UCSD-AML1 (cell line): ENCODE measurements around the gene INAVA.

ENCODE experiments used
- DNase-seq: peaks from one replicate; lab custom pipeline; 2025; ENCODE audit not compliant: unreplicated experiment; lab: John Stamatoyannopoulos, UW

INAVA gene

GRCh38 chr1:200894712-200895442 is at the start of gene INAVA:
Gene INAVA, plus strand, starts transcription at chr1:200894900. Its CDS starts 3,501 bp downstream, at chr1:200898401.
- DNase-seq, result no peak

DNA sequence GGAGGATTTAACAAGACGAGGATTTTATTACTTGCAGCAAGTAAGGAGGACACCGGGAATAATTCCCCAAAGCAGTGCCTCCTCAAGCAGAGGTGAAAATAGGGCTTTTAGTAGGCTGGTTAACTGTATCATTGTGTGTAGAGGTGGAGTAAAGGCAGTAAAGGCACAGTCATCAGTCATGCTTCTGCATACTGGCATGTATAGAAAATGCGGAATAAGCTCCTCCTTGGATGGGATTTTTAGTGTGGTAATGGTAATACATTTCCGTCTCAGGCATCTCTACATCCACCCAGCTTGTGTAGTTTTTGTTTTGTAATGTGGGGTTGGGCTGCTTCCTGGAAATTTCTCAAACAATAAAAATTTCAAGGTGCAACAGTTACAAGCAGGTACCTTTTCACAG is 49.3 kb upstream of the INAVA start:
- DNase-seq, result no peak

- DNase-seq, result no peak
These were observed 48.3 kb upstream of the INAVA start for GRCh38 chr1:200846398-200846797.

DNA sequence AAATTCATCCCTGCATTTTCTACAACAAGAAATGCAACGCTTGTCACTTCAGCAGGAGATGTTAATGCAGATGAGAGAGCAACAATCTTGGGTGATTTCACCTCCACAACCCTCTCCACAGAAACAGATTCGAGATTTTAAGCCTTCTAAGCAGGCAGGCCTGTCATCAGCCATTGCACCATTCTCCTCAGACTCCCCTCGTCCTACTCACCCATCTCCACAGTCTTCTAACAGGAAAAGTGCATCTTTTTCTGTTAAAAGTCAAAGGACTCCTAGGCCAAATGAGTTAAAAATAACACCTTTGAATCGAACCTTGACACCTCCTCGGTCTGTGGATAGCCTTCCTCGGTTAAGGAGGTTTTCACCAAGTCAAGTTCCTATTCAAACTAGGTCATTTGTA is 45.3 kb upstream of the INAVA start:
- no peak for DNase-seq

DNA sequence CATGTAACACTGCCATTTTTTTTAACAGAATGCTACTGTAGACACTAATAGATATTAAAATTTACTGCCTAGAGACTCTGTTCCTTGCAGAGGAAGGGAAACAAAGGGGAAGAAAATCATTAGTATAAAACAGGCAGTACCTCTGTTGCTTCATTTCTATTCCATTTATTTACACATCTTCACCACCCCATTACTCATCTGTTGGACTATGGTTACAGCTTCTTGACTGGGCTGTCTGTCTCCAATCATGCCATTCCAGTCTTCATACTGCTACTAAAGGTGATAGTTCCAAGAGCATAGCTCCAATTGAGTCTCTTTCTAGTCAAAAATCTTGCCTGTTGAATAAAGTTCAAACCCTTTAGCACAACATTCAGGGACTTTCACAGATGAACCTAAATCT is 44.1 kb upstream of the INAVA start:
- DNase-seq, result no peak

DNA sequence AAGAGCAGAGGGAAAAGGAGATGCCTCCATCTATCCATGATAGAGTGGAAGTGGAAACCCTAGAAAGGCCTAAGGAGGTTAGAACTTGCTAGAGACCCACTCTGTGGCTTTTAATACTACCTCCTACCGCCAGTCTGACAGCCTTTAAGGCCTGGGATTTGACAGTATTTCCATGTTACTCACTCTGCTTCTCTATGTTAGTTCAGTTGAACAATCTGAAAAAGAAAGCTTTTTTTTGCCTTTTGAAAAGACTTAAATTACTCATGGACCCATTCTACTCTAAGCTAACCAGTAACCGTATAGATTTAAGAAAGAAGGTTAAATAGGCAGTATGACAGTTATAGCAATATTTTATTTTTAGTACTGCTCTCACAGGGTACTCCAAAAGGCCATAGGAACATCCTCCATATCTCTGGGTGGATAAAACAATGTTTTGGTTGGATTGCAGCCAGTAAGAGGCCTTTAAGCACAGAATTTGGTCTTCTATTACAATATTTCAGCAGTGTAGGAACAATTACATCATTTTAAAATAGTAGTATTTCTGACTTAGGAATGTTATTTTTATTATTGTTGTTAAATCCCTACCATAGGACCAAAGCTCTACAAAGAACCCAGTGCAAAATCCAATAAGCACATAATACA is 37.9 kb upstream of the INAVA start:
- DNase-seq, result no peak

DNA sequence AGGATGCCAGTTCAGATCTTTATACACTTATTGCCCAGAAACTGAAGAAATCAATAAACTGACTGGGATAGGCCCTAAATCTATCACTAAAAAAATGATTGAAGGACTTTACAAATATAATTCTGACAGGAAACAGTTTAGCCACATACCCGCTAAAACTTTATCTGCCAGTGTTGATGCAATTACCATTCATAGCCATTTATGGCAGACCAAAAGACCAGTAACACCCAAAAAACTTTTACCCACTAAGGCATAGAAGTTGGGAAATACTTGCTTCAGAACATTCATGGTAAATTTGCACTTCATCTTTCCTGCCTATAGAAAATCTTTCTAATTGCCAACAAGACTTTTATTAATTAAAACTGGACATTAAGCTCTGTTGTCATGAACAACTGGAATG is 36.9 kb upstream of the INAVA start:
- DNase-seq, result no peak

- no peak for DNase-seq
These were observed 32.6 kb upstream of the INAVA start for GRCh38 chr1:200861937-200862647.

DNA sequence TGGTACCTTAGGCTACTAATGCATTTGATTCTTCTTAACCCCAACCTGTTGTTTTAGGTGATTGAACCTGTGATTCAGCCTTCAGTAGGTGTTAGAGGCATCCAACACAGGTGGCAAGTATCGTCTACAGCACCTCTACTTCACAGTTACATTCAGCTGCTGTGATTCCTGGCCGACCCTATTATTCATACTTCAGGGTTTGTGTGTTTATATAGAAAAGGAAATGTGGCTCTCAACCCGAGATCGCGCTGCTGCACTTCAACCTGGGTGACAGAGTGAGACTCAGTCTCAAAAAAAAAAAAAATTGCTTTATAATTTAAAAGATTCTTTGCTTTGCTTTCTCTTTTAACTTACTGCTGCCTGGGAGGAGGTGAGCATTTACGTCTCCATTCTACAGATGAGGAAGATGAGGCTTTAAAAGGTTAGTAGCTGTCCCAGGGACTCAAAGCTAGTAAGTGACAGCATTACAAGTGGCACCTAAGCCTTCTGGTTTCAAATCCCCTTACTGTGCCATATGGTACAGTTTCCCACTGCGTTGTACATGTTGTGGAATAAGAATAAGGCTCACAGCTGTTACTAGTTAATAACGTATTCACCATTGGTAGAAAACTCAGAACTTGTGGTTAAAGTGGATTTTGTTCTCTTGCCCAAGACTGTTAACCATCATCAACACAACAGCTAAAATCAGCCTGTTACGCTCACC is 31.8 kb upstream of the INAVA start:
- DNase-seq, result no peak

- DNase-seq, result no peak
These were observed 28.6 kb upstream of the INAVA start for GRCh38 chr1:200866116-200866515.

DNA sequence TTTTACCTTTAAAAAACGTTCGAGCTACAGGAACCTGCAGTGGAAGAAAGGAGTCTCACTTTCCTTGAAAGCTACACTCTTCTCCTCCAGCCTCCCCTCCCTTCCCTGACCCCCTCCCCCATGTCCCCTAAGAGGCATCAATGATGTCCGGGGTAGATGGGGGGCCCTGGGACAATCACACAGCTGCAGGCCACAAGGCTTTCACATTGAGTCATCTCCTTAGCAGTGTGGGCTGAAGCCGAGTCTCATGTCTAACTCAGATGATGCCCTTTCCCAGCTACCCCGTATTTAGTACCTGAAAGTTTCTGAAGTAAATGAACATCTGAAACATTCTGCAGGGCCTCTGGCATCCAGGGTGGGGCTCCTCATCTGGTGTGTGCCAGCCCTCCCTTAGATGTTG is 28.2 kb upstream of the INAVA start:
- DNase-seq, result no peak

DNA sequence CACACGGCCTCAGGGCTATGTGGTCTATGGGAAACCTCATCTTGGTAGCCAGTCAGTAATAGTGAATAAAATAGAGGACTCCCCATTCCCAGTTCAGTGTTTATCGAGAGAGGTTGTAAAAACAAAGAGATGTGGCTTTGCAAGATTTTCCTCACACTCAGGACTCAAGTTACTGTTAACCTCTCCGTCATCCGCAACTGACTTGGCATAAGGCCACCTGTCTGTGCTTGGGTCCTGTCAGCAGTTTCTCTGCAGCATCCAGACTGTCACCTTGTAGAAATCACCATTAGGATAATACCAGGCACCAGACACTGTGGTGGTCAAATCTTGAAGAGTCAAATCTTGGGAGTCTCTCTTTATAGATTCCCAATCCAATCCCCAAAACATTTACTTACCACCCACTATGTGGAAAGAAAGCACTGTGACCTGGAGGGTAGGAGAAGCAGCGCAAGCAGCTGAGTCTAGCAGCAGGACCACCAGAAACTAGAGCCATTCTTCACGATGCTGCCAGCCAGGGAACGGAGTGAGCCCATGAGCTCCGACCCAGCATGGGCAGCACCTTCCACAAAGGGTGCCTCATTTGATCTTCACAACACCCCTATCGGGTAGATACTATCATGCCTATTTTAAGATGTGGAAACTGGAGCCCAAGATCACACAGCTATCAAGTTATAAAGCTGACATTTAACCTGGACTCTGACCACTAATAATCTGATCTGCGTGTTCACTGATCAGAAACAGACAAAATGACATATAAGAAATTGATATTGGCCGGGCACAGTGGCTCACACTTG is 27.5 kb upstream of the INAVA start:
- DNase-seq, result no peak

DNA sequence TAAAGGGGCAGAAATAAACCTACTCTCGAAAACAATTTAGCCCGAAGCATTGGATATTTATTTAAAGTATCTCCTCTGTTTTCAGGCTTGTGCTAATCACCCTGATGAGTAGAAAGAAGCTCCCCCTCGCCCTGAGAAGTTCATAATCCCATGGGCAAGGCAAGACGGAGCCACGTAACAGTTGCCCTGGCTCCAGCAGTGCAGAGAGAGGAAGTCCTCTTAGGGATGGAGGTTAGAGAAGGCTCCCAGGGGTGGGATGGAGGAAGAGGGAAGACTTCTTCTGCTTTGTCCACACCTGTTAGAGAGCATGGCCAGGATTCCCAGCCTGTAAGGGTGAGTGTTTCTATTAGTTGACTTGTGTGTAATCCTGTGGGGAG is 25.3 kb upstream of the INAVA start:
- DNase-seq, result no peak

- DNase-seq, result no peak
These were observed 24.8 kb upstream of the INAVA start for GRCh38 chr1:200869753-200870391.

GRCh38 chr1:200872446-200873115 is 22.1 kb upstream of the INAVA start, which contains the start of gene GPR25:
Gene GPR25, plus strand, starts transcription at chr1:200872981. Its CDS starts 57 bp downstream, at chr1:200873038.
- no peak for DNase-seq

DNA sequence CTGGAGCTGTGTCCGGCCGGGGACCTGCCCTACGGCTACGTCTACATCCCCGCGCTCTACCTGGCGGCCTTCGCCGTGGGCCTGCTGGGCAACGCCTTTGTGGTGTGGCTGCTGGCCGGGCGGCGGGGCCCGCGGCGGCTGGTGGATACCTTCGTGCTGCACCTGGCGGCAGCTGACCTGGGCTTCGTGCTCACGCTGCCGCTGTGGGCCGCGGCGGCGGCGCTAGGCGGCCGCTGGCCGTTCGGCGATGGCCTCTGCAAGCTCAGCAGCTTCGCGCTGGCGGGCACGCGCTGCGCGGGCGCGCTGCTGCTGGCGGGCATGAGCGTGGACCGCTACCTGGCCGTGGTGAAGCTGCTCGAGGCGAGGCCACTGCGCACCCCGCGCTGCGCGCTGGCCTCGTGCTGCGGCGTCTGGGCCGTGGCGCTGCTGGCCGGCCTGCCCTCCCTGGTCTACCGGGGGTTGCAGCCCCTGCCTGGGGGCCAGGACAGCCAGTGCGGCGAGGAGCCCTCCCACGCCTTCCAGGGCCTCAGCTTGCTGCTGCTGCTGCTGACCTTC is 21.5 kb upstream of the INAVA start:
- DNase-seq, result no peak

- no peak for DNase-seq
These were observed 20.9 kb upstream of the INAVA start for GRCh38 chr1:200873671-200874397.

DNA sequence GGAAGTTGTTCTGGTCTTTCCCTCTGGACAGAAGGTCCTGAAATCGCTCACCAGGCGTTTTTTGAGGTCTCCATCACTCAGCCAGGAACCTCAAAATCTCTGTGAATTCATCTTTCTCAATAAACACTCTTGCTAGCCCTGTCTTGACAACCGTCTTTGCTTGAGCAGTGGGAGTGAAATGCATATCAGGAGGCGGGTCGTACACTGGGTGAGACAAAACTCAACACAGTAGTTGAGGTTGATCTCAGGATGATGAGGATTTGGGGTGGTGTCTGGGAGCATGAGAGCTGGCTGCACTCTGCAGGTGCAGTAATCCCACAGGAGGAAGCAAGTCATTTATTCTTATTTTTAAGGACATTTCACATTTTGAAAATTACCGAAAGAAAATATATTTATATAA is 20.0 kb upstream of the INAVA start:
- no peak for DNase-seq

- DNase-seq, result no peak
These were observed 19.3 kb upstream of the INAVA start for GRCh38 chr1:200875416-200875815.
